HG02678 (cell line): ENCODE measurements around the gene RPL38.

Source experiments
- ATAC-seq: cut with Tn5 transposase; IDR thresholded peaks from one replicate; pipeline ENCODE4 v1.9.1; 2021; ENCODE audit warnings: mild to moderate bottlenecking, moderate library complexity; ENCODE audit not compliant: unreplicated experiment

RPL38 gene

GRCh38 chr17:74245145-74245831 is 41.8 kb downstream of the RPL38 start:
- no peak for ATAC-seq

- no peak for ATAC-seq
These were observed 42.4 kb downstream of the RPL38 start for GRCh38 chr17:74245871-74246270.

- no peak for ATAC-seq
These were observed 46.3 kb downstream of the RPL38 start for GRCh38 chr17:74249590-74250270.

- ATAC-seq: no peak
These were observed 47.0 kb downstream of the RPL38 start for GRCh38 chr17:74250324-74250995.

GRCh38 chr17:74251051-74251450 is 47.6 kb downstream of the RPL38 start:
- ATAC-seq: no peak

- no peak for ATAC-seq
These were observed 48.1 kb downstream of the RPL38 start for GRCh38 chr17:74251569-74251968.

- ATAC-seq: no peak
These were observed 48.7 kb downstream of the RPL38 start for GRCh38 chr17:74252211-74252610.

- ATAC-seq: no peak
These were observed 49.6 kb downstream of the RPL38 start for GRCh38 chr17:74253036-74253435.

- ATAC-seq: no peak
These were observed 53.8 kb downstream of the RPL38 start for GRCh38 chr17:74257311-74257710.

GRCh38 chr17:74259667-74260524 is 56.4 kb downstream of the RPL38 start:
- ATAC-seq: no peak
